Cardiac atrium fibroblast (primary cell): ENCODE results near the gene PHC2. TPM values are rescaled to one million over a fixed set of nuclear protein-coding genes. Genes with fewer than 3 reads are reported as not detected.

ENCODE experiments used
- total RNA-seq: library from RNA; depleted of rRNA; stranded (reverse); fragments of >200 nt; gene quantifications from 2 replicates; pipeline ENCODE4 v1.2.3, GENCODE V29; 2015

PHC2 gene
- 125 and 131 TPM in 2 replicates for total RNA-seq

GRCh38 chr1:33430692-33431593, at the start of gene PHC2:
Gene PHC2 (minus strand): TSS chr1:33431095. CDS start chr1:33375539, 55,556 bp downstream.

GRCh38 chr1:33472269-33472980, 41.5 kb upstream of the PHC2 start, which contains the start of gene ZSCAN20:
Gene ZSCAN20 (plus strand): TSS chr1:33472645. CDS start chr1:33479289, 6,644 bp downstream.

GRCh38 chr1:33320619-33321165, 110.2 kb downstream of the PHC2 start, which contains the start of gene A3GALT2:
Gene A3GALT2 (minus strand): TSS chr1:33321098. CDS start chr1:33321098, 0 bp downstream.

Other genes starting within 250 kb of the PHC2 start
- 2.4 and 11.2 TPM in 2 replicates for gene TRIM62, start 249.1 kb downstream of the PHC2 start, total RNA-seq
- gene ZNF362, start 174.6 kb downstream of the PHC2 start, total RNA-seq = 9.6 and 25.9 TPM in 2 replicates
- not detected in 2 replicates for gene A3GALT2, start 110.0 kb downstream of the PHC2 start, total RNA-seq
- 9.7 and 12.2 TPM in 2 replicates for gene ZSCAN20, start 41.5 kb upstream of the PHC2 start, total RNA-seq